WERI-Rb-1 (cell line): ENCODE results near the gene BRD7.

Experiments
- DNase-seq: peaks from one replicate; pipeline ENCODE4 v3.0.0-alpha.2; 2020
- H3K27ac ChIP-seq: fragments of 250-450 bp; sonication (Bioruptor Pico); 2 replicates; pipeline ENCODE4 v1.5.1; 2020; ENCODE audit warnings: mild to moderate bottlenecking, moderate library complexity
- H3K27me3 ChIP-seq: fragments of 250-450 bp; sonication (Bioruptor Pico); 2 replicates; pipeline ENCODE4 v1.5.1; 2021; ENCODE audit warnings: mild to moderate bottlenecking, low read depth, moderate library complexity; ENCODE audit not compliant: insufficient read depth, severe bottlenecking
- H3K36me3 ChIP-seq: fragments of 250-450 bp; sonication (Bioruptor Pico); 2 replicates; pipeline ENCODE4 v1.5.1; 2020; ENCODE audit warnings: mild to moderate bottlenecking, moderate library complexity
- H3K4me3 ChIP-seq: 2 replicates; pipeline ENCODE4 v1.5.1; 2011; ENCODE audit warnings: low read depth, mild to moderate bottlenecking, control low read depth, low read length
- H3K9me3 ChIP-seq: fragments of 250-450 bp; sonication (Bioruptor Pico); 2 replicates; pipeline ENCODE4 v1.5.1; 2021; ENCODE audit warnings: mild to moderate bottlenecking, moderate library complexity; ENCODE audit not compliant: severe bottlenecking
- TF ChIP-seq, protein P1 (sequence below): IDR thresholded peaks from 2 replicates; pipeline ENCODE4 v1.5.1; 2011; ENCODE audit warnings: low read depth, mild to moderate bottlenecking, control low read depth, inconsistent platforms, low read length

BRD7 gene

DNA sequence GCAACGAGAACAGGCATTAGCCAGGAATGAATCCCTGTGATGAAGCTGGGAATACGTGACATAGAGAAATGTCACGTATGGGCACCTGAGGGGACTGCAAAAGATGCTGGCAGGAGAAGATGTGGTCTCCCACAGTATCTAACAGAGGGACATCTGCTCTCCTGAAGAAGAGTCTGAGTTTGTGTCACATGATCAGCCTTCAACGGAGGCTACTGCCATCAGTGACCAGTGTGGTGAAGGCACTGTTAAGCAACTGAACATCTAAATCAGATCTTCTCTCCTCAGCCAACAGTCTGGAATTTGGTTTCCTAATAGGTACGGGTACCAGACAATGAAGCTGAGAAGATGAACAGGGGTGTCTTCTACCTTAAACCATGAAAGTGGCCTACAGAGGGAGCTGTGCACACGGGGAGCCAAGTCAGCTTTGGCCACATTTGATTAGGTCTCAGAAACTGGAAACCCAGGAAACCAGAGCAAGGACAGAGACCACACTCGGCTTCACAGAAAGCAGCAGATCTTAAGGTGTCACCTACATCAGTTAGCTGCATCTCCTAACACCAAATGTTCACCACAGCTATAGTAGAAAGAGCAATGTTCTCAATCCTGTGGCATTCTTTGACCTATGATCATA lies 41.8 kb downstream of the BRD7 start:
- no peak for DNase-seq
- no peak overlapping the region for H3K27ac ChIP-seq
- no peak overlapping the region for H3K4me3 ChIP-seq
- H3K27me3 ChIP-seq, result no peaks in the 10 kb centered on the region
- TF ChIP-seq, protein P1, sequence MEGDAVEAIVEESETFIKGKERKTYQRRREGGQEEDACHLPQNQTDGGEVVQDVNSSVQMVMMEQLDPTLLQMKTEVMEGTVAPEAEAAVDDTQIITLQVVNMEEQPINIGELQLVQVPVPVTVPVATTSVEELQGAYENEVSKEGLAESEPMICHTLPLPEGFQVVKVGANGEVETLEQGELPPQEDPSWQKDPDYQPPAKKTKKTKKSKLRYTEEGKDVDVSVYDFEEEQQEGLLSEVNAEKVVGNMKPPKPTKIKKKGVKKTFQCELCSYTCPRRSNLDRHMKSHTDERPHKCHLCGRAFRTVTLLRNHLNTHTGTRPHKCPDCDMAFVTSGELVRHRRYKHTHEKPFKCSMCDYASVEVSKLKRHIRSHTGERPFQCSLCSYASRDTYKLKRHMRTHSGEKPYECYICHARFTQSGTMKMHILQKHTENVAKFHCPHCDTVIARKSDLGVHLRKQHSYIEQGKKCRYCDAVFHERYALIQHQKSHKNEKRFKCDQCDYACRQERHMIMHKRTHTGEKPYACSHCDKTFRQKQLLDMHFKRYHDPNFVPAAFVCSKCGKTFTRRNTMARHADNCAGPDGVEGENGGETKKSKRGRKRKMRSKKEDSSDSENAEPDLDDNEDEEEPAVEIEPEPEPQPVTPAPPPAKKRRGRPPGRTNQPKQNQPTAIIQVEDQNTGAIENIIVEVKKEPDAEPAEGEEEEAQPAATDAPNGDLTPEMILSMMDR, result peak; percentile 70
- peaks cover 79% of the 10 kb centered on the region for H3K36me3 ChIP-seq
- H3K9me3 ChIP-seq, result no peaks in the 10 kb centered on the region

DNA sequence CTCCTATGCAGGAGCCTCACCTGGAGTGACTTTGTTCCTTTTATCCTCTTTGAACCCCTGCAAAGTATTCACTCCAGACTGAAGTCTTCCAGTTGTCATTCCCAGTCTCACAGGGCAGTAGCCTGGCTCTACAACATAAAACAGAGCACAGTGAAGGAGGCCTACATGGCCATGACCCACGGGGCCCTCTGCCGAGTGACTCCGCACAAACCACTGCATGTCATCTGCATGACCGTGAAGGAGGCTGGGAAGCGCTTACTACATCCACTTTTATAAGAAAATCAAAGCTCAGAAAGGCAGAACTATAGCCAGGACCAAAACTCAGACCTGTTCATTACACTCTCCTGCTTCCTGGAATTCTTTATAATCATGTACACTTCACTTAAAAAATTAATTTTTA lies 42.5 kb downstream of the BRD7 start:
- Histone ChIP-seq H3K36me3 (peaks cover 79% of the 10 kb centered on the region), H3K27me3 (no peaks in the 10 kb centered on the region), H3K4me3 (no peak overlapping the region), H3K9me3 (no peaks in the 10 kb centered on the region), H3K27ac (no peak overlapping the region)
- TF ChIP-seq, protein P1, result no peak
- DNase-seq, result no peak

DNA sequence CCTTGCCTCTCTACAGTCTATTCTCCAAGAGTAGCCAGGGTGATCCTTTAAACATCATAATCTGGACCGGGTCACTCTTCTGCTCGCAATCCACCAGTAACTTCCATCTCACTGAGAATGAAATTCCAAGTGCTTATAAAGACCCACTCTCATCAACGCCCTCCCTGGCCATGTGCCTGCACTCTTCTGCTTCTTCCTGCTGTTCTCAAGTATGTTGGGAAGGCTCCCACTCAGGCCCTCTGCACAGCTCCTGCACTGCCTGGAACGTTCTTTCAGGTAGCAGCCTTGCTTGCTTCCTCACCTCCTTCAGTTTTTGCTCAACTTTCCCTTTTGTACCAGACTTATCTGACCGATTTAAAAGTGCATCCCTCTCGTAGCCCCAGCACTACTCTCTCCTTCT lies 44.4 kb downstream of the BRD7 start:
- TF ChIP-seq, protein P1, result no peak
- Histone ChIP-seq H3K9me3 (no peaks in the 10 kb centered on the region), H3K36me3 (peaks cover 87% of the 10 kb centered on the region), H3K27me3 (no peaks in the 10 kb centered on the region), H3K4me3 (no peak overlapping the region), H3K27ac (peak overlapping the region; percentile 41; the same call in 1 of the 2 replicates)
- no peak for DNase-seq

DNA sequence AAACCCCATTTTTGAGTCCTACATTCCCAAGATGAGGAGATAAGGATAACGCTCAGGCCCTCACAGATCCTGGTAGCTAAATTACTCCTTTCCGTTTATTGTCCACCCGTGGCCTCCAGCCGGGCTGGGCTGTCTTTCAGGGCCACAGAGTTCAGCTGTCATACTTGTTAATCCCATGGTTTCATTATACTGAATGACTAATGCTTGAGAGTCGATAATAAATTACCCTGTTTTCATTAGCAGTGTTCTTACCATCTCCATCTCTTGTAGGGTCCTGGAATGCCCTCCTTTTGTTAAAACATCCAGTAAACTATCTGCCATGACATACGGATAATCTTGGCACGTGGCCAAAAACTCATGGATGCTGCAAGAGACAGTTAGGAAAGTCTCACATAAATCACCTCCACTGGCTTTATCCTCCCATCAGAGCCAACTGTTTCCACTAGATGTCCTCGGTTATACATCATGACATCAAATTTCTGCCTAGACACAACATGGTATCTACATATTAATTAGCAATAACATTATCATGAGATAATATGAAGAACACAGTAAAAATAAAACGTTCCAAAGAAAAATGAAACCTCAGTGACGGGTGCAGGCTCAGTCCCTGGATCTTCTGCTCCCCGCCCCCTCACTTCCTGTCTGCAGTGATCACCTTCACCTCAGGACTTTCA lies 45.3 kb downstream of the BRD7 start:
- no peaks in the 10 kb centered on the region for H3K9me3 ChIP-seq
- peak overlapping the region; percentile 41 for H3K27ac ChIP-seq
- peaks cover 87% of the 10 kb centered on the region for H3K36me3 ChIP-seq
- no peak overlapping the region for H3K4me3 ChIP-seq
- TF ChIP-seq, protein P1, result 0 out of 2 replicates have a peak, but pooled peaks have one; percentile 19
- no peaks in the 10 kb centered on the region for H3K27me3 ChIP-seq
- DNase-seq, result peak; percentile 79

DNA sequence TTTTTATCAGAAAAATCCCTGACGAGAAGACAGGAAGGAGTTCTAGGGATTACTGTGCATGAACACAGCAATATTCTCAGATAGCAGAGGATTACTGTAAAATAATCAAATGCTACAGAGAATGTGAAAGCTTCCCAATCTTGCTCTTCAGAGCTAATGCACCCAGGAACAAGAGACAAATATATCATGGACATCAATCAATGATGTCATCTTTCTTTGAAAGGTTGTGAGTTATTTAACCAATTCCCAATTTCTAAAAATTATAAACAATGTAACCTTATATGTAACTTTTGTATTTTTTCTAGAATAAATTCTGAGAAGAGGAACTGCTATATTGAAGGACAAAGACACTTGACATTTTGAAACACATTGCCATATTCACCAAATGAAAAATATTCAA lies 46.5 kb downstream of the BRD7 start:
- Histone ChIP-seq H3K27ac (no peak overlapping the region), H3K27me3 (no peaks in the 10 kb centered on the region), H3K36me3 (peaks cover 86% of the 10 kb centered on the region), H3K9me3 (no peaks in the 10 kb centered on the region), H3K4me3 (no peak overlapping the region)
- TF ChIP-seq, protein P1, result no peak
- no peak for DNase-seq

DNA sequence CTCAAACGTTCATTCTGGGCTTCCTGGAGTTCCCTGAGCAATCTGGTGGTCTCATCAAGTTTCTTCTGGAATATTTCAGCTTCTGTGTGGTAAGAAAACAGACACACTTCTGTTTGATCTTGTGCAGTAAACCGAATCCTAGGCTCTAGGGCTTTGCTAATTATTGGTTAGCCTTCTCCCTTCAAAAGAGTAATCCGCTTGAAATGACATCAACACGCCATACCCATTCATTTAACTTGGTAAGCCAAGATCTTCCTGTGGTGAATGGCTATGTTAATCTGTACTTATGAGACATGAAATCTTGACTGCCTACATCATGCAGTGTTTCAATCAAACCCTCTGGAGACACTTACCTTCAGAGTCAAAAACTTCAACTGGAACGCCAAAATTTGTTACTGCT lies 48.5 kb downstream of the BRD7 start:
- Histone ChIP-seq H3K27ac (no peak overlapping the region), H3K36me3 (peaks cover 86% of the 10 kb centered on the region), H3K9me3 (no peaks in the 10 kb centered on the region), H3K27me3 (no peaks in the 10 kb centered on the region), H3K4me3 (no peak overlapping the region)
- TF ChIP-seq, protein P1, result no peak
- DNase-seq, result no peak
